SK-N-SH (cell line): ENCODE data around the gene NTM. TPM values are rescaled to one million over a fixed set of nuclear protein-coding genes. Genes with fewer than 3 reads are reported as not detected.

Experiments
- CTCF ChIA-PET: fragments of 300-600, 350-600 bp; formaldehyde crosslinking; extraction: SDS; loops from one replicate; lab custom pipeline; 2021; lab: Yijun Ruan, JAX
- POLR2A ChIA-PET: fragments of 350-600 bp; sonication (Branson Sonifier 250); formaldehyde crosslinking; extraction: SDS; loops from one replicate; lab custom pipeline; 2020; ENCODE audit warnings: antibody characterized with exemption, inconsistent platforms; lab: Yijun Ruan, JAX
- DNase-seq: peaks from one replicate; pipeline ENCODE4 v3.0.0; 2012
- H2AFZ ChIP-seq: fragments of 200-600 bp; sonication (generic); 2 replicates; pipeline ENCODE4 v1.8.1; 2016; ENCODE audit warnings: antibody characterized with exemption, mild to moderate bottlenecking, low read depth
- H3F3A ChIP-seq: fragments of 200-600 bp; sonication (generic); replicated peaks from 2 replicates; pipeline ENCODE3; 2016; ENCODE audit warnings: antibody characterized with exemption, mild to moderate bottlenecking; ENCODE audit not compliant: insufficient read depth
- H3K27ac ChIP-seq, 2 experiments: fragments of 200-500 bp in 1 of 2; fragments of 200-600 bp in 1 of 2; sonication (Bioruptor generic) in 1 of 2; sonication (generic), shearing (Covaris generic) in 1 of 2; 2 replicates each; pipeline versions ENCODE4 v1.5.1 to v1.6.1; 2014 to 2016; ENCODE audit warnings: low read depth in 2 of 2, inconsistent platforms in 1 of 2, low read length in 1 of 2, mild to moderate bottlenecking in 1 of 2, mixed read lengths in 1 of 2
- H3K27me3 ChIP-seq: fragments of 200-600 bp; sonication (generic), shearing (Covaris generic); 2 replicates; pipeline ENCODE4 v1.6.1; 2016; ENCODE audit warnings: mixed run types; ENCODE audit not compliant: insufficient read depth
- H3K36me3 ChIP-seq, 2 experiments: fragments of 200-500 bp in 1 of 2; fragments of 200-600 bp in 1 of 2; sonication (Bioruptor generic) in 1 of 2; sonication (generic) in 1 of 2; replicated peaks in 1 of 2; 2 replicates each; pipeline versions ENCODE3 to v1.5.1; 2014 to 2016; ENCODE audit warnings: low read length in 1 of 2, mild to moderate bottlenecking in 1 of 2; ENCODE audit not compliant: insufficient read depth in 2 of 2, control insufficient read depth in 1 of 2
- H3K4me1 ChIP-seq, 2 experiments: fragments of 200-500 bp in 1 of 2; fragments of 200-600 bp in 1 of 2; sonication (Bioruptor generic) in 1 of 2; sonication (generic), shearing (Covaris generic) in 1 of 2; 2 replicates each; pipeline versions ENCODE4 v1.5.1 to v1.6.1; 2014 to 2016; ENCODE audit warnings: low read depth in 1 of 2, low read length in 1 of 2, mixed run types in 1 of 2; ENCODE audit not compliant: insufficient read depth in 2 of 2, control insufficient read depth in 1 of 2
- H3K4me2 ChIP-seq: fragments of 200-600 bp; sonication (generic), shearing (Covaris generic); 2 replicates; pipeline ENCODE4 v1.6.1; 2017; ENCODE audit warnings: mixed run types
- H3K4me3 ChIP-seq, 2 experiments: fragments of 200-500 bp in 1 of 2; fragments of 200-600 bp in 1 of 2; sonication (Bioruptor generic) in 1 of 2; sonication (generic), shearing (Covaris generic) in 1 of 2; 2 replicates each; pipeline versions ENCODE4 v1.5.1 to v1.8.1; 2014 to 2016; ENCODE audit warnings: low read depth in 2 of 2, inconsistent platforms in 1 of 2, low read length in 1 of 2, mild to moderate bottlenecking in 1 of 2, mixed read lengths in 1 of 2, moderate library complexity in 1 of 2
- H3K79me2 ChIP-seq: fragments of 200-600 bp; sonication (generic); 2 replicates; pipeline ENCODE4 v1.8.1; 2017; ENCODE audit warnings: mild to moderate bottlenecking; ENCODE audit not compliant: insufficient read depth
- H3K9ac ChIP-seq: fragments of 200-600 bp; sonication (generic); 2 replicates; pipeline ENCODE4 v1.6.1; 2017; ENCODE audit warnings: mixed run types
- H3K9me2 ChIP-seq: fragments of 200-600 bp; sonication (generic); 2 replicates; pipeline ENCODE4 v1.6.1; 2017; ENCODE audit warnings: mixed run types
- H3K9me3 ChIP-seq: fragments of 200-600 bp; sonication (generic); 2 replicates; pipeline ENCODE4 v1.6.1; 2017; ENCODE audit warnings: mixed run types, mild to moderate bottlenecking, moderate library complexity
- H4K20me1 ChIP-seq: fragments of 200-600 bp; sonication (generic); 2 replicates; pipeline ENCODE4 v1.6.1; 2017; ENCODE audit warnings: mild to moderate bottlenecking, mixed run types; ENCODE audit not compliant: insufficient read depth
- FOSL2 ChIP-seq: IDR thresholded peaks from 2 replicates; pipeline ENCODE4 v1.4.0; 2012; ENCODE audit warnings: low read depth, mild to moderate bottlenecking, moderate library complexity, borderline replicate concordance
- GATA2 ChIP-seq: sonication (generic); formaldehyde crosslinking; IDR thresholded peaks from 2 replicates; pipeline ENCODE4 v1.5.0; 2020; ENCODE audit warnings: mild to moderate bottlenecking, missing genetic modification reagents
- JUND ChIP-seq: IDR thresholded peaks from 2 replicates; pipeline ENCODE4 v1.4.0; 2012
- RXRA ChIP-seq: IDR thresholded peaks from 2 replicates; pipeline ENCODE4 v1.4.0; 2012; ENCODE audit warnings: low read depth, mild to moderate bottlenecking, borderline replicate concordance
- SMC3 ChIP-seq: IDR thresholded peaks from 2 replicates; pipeline ENCODE4 v1.6.1; 2012; ENCODE audit warnings: low read depth, low read length, improper control_type of control experiment
- TAF1 ChIP-seq: IDR thresholded peaks from 2 replicates; pipeline ENCODE4 v1.6.1; 2012; ENCODE audit warnings: low read depth, mild to moderate bottlenecking, low read length, moderate library complexity, borderline replicate concordance
- TEAD4 ChIP-seq: IDR thresholded peaks from 2 replicates; pipeline ENCODE4 v1.4.0; 2012; ENCODE audit warnings: mild to moderate bottlenecking, borderline replicate concordance; ENCODE audit not compliant: insufficient read depth
- WGBS: methylation state at CpG from one replicate; pipeline ENCODE4 v1.1.6; 2017; ENCODE audit warnings: low lambda C conversion rate; 5-methylcytosine and 5-hydroxymethylcytosine counted together
- polyA plus RNA-seq, 3 experiments: library from polyadenylated mRNA; depleted of rRNA; stranded (reverse); fragments of >200 nt; gene quantifications; 2 replicates each; pipeline ENCODE4 v1.2.3, GENCODE V29; 2012
- TF ChIP-seq, protein P1 (sequence below): fragments of 150-350 bp; IDR thresholded peaks from 2 replicates; pipeline ENCODE4 v1.6.1; 2017; ENCODE audit warnings: antibody characterized with exemption, low read length, low read depth, borderline replicate concordance
- TF ChIP-seq, protein P2 (sequence below): IDR thresholded peaks from 2 replicates; pipeline ENCODE4 v1.6.1; 2012; ENCODE audit warnings: mild to moderate bottlenecking, low read depth, low read length, moderate library complexity
- TF ChIP-seq, protein P3 (sequence below): fragments of 150-350 bp; IDR thresholded peaks from 2 replicates; pipeline ENCODE4 v1.6.1; 2016; ENCODE audit warnings: mild to moderate bottlenecking, low read depth, low read length
- TF ChIP-seq, protein P4 (sequence below): fragments of 200-600 bp; sonication (generic); IDR thresholded peaks from 2 replicates; pipeline ENCODE4 v1.6.1; 2017; ENCODE audit warnings: antibody characterized with exemption, mild to moderate bottlenecking, moderate library complexity
- TF ChIP-seq, protein P5 (sequence below): IDR thresholded peaks from 2 replicates; pipeline ENCODE4 v1.4.0; 2012; ENCODE audit warnings: low read depth

NTM gene
- polyA plus RNA-seq, 1 of the 3 experiments (the other 2 are of a cell fraction): 20.0 TPM

DNA sequence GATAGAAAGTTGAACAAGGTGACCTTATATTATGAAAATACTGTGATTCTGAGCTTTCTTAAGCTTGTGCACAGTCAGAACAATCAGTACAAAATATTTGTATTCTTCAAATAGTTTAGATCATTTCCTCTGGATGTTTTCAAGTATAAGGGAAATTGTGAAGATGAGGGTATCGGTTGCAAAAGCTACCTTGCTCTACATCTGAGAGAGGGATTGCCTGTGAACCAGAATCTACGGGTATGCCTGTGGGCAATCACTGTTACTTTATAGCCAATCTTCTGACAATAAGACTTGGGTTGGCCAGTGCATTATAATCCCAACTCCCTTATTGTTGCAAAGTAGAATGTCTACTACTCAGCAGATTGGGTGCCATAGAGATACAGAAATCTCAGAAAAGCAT is 90.5 kb downstream of the NTM start:
- no peak overlapping the region for H2AFZ ChIP-seq
- no peak overlapping the region for H3K4me3 ChIP-seq
- ChIA-PET CTCF (no interaction called here), POLR2A (no interaction called here)
- no peaks in the 10 kb centered on the region for H3K4me1 ChIP-seq
- H3K27ac ChIP-seq: no peak overlapping the region
- no peak overlapping the region for H3K9ac ChIP-seq
- 56% methylated on average over 2 of the region's 2 CpGs for WGBS
- H3F3A ChIP-seq: no peaks in the 10 kb centered on the region
- H3K4me2 ChIP-seq: no peak overlapping the region
- H3K27me3 ChIP-seq: no peaks in the 10 kb centered on the region
- no peaks in the 10 kb centered on the region for H3K79me2 ChIP-seq
- TF ChIP-seq, protein P1, sequence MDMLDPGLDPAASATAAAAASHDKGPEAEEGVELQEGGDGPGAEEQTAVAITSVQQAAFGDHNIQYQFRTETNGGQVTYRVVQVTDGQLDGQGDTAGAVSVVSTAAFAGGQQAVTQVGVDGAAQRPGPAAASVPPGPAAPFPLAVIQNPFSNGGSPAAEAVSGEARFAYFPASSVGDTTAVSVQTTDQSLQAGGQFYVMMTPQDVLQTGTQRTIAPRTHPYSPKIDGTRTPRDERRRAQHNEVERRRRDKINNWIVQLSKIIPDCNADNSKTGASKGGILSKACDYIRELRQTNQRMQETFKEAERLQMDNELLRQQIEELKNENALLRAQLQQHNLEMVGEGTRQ: no peak
- TF ChIP-seq, protein P2, sequence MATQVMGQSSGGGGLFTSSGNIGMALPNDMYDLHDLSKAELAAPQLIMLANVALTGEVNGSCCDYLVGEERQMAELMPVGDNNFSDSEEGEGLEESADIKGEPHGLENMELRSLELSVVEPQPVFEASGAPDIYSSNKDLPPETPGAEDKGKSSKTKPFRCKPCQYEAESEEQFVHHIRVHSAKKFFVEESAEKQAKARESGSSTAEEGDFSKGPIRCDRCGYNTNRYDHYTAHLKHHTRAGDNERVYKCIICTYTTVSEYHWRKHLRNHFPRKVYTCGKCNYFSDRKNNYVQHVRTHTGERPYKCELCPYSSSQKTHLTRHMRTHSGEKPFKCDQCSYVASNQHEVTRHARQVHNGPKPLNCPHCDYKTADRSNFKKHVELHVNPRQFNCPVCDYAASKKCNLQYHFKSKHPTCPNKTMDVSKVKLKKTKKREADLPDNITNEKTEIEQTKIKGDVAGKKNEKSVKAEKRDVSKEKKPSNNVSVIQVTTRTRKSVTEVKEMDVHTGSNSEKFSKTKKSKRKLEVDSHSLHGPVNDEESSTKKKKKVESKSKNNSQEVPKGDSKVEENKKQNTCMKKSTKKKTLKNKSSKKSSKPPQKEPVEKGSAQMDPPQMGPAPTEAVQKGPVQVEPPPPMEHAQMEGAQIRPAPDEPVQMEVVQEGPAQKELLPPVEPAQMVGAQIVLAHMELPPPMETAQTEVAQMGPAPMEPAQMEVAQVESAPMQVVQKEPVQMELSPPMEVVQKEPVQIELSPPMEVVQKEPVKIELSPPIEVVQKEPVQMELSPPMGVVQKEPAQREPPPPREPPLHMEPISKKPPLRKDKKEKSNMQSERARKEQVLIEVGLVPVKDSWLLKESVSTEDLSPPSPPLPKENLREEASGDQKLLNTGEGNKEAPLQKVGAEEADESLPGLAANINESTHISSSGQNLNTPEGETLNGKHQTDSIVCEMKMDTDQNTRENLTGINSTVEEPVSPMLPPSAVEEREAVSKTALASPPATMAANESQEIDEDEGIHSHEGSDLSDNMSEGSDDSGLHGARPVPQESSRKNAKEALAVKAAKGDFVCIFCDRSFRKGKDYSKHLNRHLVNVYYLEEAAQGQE: no peak
- TF ChIP-seq RXRA: no peak
- TF ChIP-seq, protein P3, sequence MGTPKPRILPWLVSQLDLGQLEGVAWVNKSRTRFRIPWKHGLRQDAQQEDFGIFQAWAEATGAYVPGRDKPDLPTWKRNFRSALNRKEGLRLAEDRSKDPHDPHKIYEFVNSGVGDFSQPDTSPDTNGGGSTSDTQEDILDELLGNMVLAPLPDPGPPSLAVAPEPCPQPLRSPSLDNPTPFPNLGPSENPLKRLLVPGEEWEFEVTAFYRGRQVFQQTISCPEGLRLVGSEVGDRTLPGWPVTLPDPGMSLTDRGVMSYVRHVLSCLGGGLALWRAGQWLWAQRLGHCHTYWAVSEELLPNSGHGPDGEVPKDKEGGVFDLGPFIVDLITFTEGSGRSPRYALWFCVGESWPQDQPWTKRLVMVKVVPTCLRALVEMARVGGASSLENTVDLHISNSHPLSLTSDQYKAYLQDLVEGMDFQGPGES: no peak
- no peak for TF ChIP-seq SMC3
- TF ChIP-seq, protein P4, sequence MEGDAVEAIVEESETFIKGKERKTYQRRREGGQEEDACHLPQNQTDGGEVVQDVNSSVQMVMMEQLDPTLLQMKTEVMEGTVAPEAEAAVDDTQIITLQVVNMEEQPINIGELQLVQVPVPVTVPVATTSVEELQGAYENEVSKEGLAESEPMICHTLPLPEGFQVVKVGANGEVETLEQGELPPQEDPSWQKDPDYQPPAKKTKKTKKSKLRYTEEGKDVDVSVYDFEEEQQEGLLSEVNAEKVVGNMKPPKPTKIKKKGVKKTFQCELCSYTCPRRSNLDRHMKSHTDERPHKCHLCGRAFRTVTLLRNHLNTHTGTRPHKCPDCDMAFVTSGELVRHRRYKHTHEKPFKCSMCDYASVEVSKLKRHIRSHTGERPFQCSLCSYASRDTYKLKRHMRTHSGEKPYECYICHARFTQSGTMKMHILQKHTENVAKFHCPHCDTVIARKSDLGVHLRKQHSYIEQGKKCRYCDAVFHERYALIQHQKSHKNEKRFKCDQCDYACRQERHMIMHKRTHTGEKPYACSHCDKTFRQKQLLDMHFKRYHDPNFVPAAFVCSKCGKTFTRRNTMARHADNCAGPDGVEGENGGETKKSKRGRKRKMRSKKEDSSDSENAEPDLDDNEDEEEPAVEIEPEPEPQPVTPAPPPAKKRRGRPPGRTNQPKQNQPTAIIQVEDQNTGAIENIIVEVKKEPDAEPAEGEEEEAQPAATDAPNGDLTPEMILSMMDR: no peak
- no peak for TF ChIP-seq TEAD4
- TF ChIP-seq GATA2 (CRISPR knock-in tag): no peak
- no peak for TF ChIP-seq FOSL2
- TF ChIP-seq, protein P5, sequence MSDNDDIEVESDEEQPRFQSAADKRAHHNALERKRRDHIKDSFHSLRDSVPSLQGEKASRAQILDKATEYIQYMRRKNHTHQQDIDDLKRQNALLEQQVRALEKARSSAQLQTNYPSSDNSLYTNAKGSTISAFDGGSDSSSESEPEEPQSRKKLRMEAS: no peak
- no peak for TF ChIP-seq TAF1
- no peak for TF ChIP-seq JUND
- H3K36me3 ChIP-seq: no peaks in the 10 kb centered on the region
- no peaks in the 10 kb centered on the region for H3K9me2 ChIP-seq
- no peaks in the 10 kb centered on the region for H3K9me3 ChIP-seq
- no peak for DNase-seq
- no peaks in the 10 kb centered on the region for H4K20me1 ChIP-seq
